CD4-positive, alpha-beta T cell (primary cell): Measurements from ENCODE around the gene TAS1R3. TPM values are rescaled to one million over a fixed set of nuclear protein-coding genes. Genes with fewer than 3 reads are reported as not detected.

ENCODE experiments used
- ATAC-seq: fragments of 200-7000 bp; cut with Tn5 transposase; one replicate; pipeline ENCODE4 v1.10.0; 2022; ENCODE audit warnings: mild to moderate bottlenecking; ENCODE audit not compliant: poor library complexity
- CTCF ChIA-PET: fragments of 350-600 bp; sonication (Branson Sonifier 250); formaldehyde crosslinking; loops from one replicate; lab custom pipeline; 2021; ENCODE audit warnings: antibody characterized with exemption, inconsistent platforms; lab: Charles Lee
- POLR2A ChIA-PET: fragments of 350-600 bp; sonication (Branson Sonifier 250); formaldehyde crosslinking; loops from one replicate; lab custom pipeline; 2021; ENCODE audit warnings: antibody characterized with exemption, inconsistent platforms; lab: Charles Lee
- DNase-seq, 14 experiments: peaks; one replicate each; pipeline ENCODE4 v3.0.0-alpha.2; 2013 to 2020; ENCODE audit warnings: mixed read lengths in 2 of 14
- H3K27ac ChIP-seq, 2 donors: one replicate each; pipeline versions ENCODE4 v1.5.1 to v1.7.0; 2013; ENCODE audit warnings: low read length in 2 of 2, low read depth in 1 of 2, mild to moderate bottlenecking in 1 of 2
- H3K27me3 ChIP-seq, 2 experiments: 1 replicate in 1 of 2; 2 replicates in 1 of 2; pipeline versions ENCODE4 v1.6.1 to v1.7.0; 2013; ENCODE audit warnings: low read length in 2 of 2, control low read depth in 1 of 2, mild to moderate bottlenecking in 1 of 2, moderate library complexity in 1 of 2; ENCODE audit not compliant: insufficient read depth in 2 of 2, control insufficient read depth in 1 of 2
- H3K36me3 ChIP-seq: one replicate; pipeline ENCODE4 v1.6.1; 2013; ENCODE audit warnings: low read length, control low read depth; ENCODE audit not compliant: insufficient read depth
- H3K4me1 ChIP-seq: one replicate; pipeline ENCODE4 v1.6.1; 2013; ENCODE audit warnings: low read length, control low read depth; ENCODE audit not compliant: insufficient read depth
- H3K4me3 ChIP-seq: one replicate; pipeline ENCODE4 v1.5.1; 2013; ENCODE audit warnings: mild to moderate bottlenecking, low read length, moderate library complexity
- H3K9me3 ChIP-seq, 2 experiments: 1 replicate in 1 of 2; 2 replicates in 1 of 2; pipeline versions ENCODE4 v1.6.1 to v1.7.0; 2013; ENCODE audit warnings: low read length in 2 of 2, mild to moderate bottlenecking in 2 of 2, control low read depth in 1 of 2, moderate library complexity in 1 of 2; ENCODE audit not compliant: control insufficient read depth in 1 of 2, insufficient read depth in 1 of 2
- H3K27ac Mint-ChIP-seq: one replicate; pipeline ENCODE4 v1.8.0; 2020; ENCODE audit warnings: mixed read lengths
- H3K27me3 Mint-ChIP-seq: one replicate; pipeline ENCODE4 v1.8.0; 2021; ENCODE audit warnings: mixed read lengths
- H3K36me3 Mint-ChIP-seq: one replicate; pipeline ENCODE4 v1.8.0; 2021; ENCODE audit warnings: low read depth, mixed read lengths
- H3K4me1 Mint-ChIP-seq: one replicate; pipeline ENCODE4 v1.8.0; 2021; ENCODE audit warnings: low read depth, mixed read lengths
- H3K4me3 Mint-ChIP-seq: one replicate; pipeline ENCODE4 v1.8.0; 2020; ENCODE audit warnings: mild to moderate bottlenecking, mixed read lengths
- H3K9me3 Mint-ChIP-seq: one replicate; pipeline ENCODE4 v1.8.0; 2020; ENCODE audit warnings: mixed read lengths
- CTCF ChIP-seq: fragments of 200-600 bp; IDR thresholded peaks from one replicate; pipeline ENCODE4 v1.8.0; 2022; ENCODE audit warnings: antibody characterized with exemption, mild to moderate bottlenecking
- intact Hi-C, 2 experiments: fragments of 100-400 bp; cut with DNase I in 1 of 2; cut with micrococcal nuclease in 1 of 2; formaldehyde crosslinking; loops; one replicate each; pipeline versions ENCODE4 v1.15.1 to v1.9.0; 2023 to 2025; cut with DNase I, micrococcal nuclease
- total RNA-seq, 174 experiments: library from RNA in 2 of 174; stranded (reverse) in 2 of 174; gene quantifications; one replicate each; pipeline ENCODE4 v1.2.3 and lab custom pipeline; 2021 to 2026

The TAS1R3 gene
- total RNA-seq, 2 experiments from 2014 or later, result 3.3 to 3.4 TPM

- CTCF ChIA-PET, result interaction anchor here (0.6 to 1.6 kb wide), 7 partner anchors 106 to 308 kb away, joined by 3 to 33 read pairs (median 4); no protein-coding TSS in a partner anchor
- Mint-ChIP-seq H3K27ac (no peak overlapping the region), H3K27me3 (no peaks in the 10 kb centered on the region), H3K4me1 (no peaks in the 10 kb centered on the region), H3K4me3 (no peak overlapping the region), H3K9me3 (no peaks in the 10 kb centered on the region), H3K36me3 (no peaks in the 10 kb centered on the region)
- no peak for TF ChIP-seq CTCF
- Histone ChIP-seq H3K9me3 (no peaks in the 10 kb centered on the region), H3K27ac (no peak overlapping the region), H3K4me3 (no peak overlapping the region), H3K4me1 (peaks cover 14% of the 10 kb centered on the region), H3K36me3 (no peaks in the 10 kb centered on the region), H3K27me3 (no peaks in the 10 kb centered on the region)
- ATAC-seq (no peak), DNase-seq (no peak)
- intact Hi-C loops, result loop anchor here (2.0 to 5.0 kb wide), 3 partner anchors 170 to 310 kb away; partner anchors contain the start of gene PERM1 (in 1 of the 2)
- POLR2A ChIA-PET, result no interaction called here
These were observed 38.7 kb upstream of the TAS1R3 start for GRCh38 chr1:1292442-1292779.

GRCh38 chr1:1292851-1293250 is 38.2 kb upstream of the TAS1R3 start:
- H3K27me3 Mint-ChIP-seq, result no peaks in the 10 kb centered on the region
- Histone ChIP-seq H3K36me3 (no peaks in the 10 kb centered on the region), H3K4me1 (peaks cover 14% of the 10 kb centered on the region), H3K27me3 (no peaks in the 10 kb centered on the region), H3K27ac (no peak overlapping the region), H3K9me3 (no peaks in the 10 kb centered on the region), H3K4me3 (no peak overlapping the region)
- no peaks in the 10 kb centered on the region for H3K4me1 Mint-ChIP-seq
- TF ChIP-seq CTCF, result no peak
- no peak overlapping the region for H3K4me3 Mint-ChIP-seq
- POLR2A ChIA-PET, result no interaction called here
- H3K9me3 Mint-ChIP-seq, result no peaks in the 10 kb centered on the region
- H3K36me3 Mint-ChIP-seq, result no peaks in the 10 kb centered on the region
- intact Hi-C loops, result loop anchor here (2.0 to 5.0 kb wide), 3 partner anchors 170 to 311 kb away; partner anchors contain the start of gene PERM1 (in 1 of the 2)
- ATAC-seq, result no peak
- CTCF ChIA-PET, result interaction anchor here (1.4 to 1.6 kb wide), 2 partner anchors 170 to 173 kb away, joined by 5 to 33 read pairs; no protein-coding TSS in a partner anchor
- DNase-seq, result no peak
- no peak overlapping the region for H3K27ac Mint-ChIP-seq

GRCh38 chr1:1293263-1294249 is 37.5 kb upstream of the TAS1R3 start:
- Histone ChIP-seq H3K27me3 (no peaks in the 10 kb centered on the region), H3K36me3 (no peaks in the 10 kb centered on the region), H3K27ac (no peak overlapping the region), H3K4me1 (peaks cover 14% of the 10 kb centered on the region), H3K9me3 (no peaks in the 10 kb centered on the region), H3K4me3 (no peak overlapping the region)
- Mint-ChIP-seq H3K4me1 (no peaks in the 10 kb centered on the region), H3K9me3 (no peaks in the 10 kb centered on the region), H3K4me3 (no peak overlapping the region), H3K27ac (no peak overlapping the region), H3K36me3 (no peaks in the 10 kb centered on the region), H3K27me3 (no peaks in the 10 kb centered on the region)
- ChIA-PET POLR2A (no interaction called here), CTCF (no interaction called here)
- DNase-seq, result no peak
- intact Hi-C loops, result loop anchor here (2.0 to 5.0 kb wide), 3 partner anchors 171 to 311 kb away; partner anchors contain the start of gene PERM1 (in 1 of the 2)
- ATAC-seq, result no peak
- no peak for TF ChIP-seq CTCF
